ENCODE results near the gene CHADL. TPM values are rescaled to one million over a fixed set of nuclear protein-coding genes. Genes with fewer than 3 reads are reported as not detected.

The CHADL gene
- total RNA-seq, 2 experiments from 2014 or later = 0.17 to 0.35 TPM

- peak overlapping the region; percentile 58 for H3K4me3 Mint-ChIP-seq
- no peak overlapping the region for H3K27ac Mint-ChIP-seq
- peak; percentile 87 for DNase-seq
- H3K36me3 Mint-ChIP-seq (ENCODE audit: low read depth) = no peaks in the 10 kb centered on the region
- H3K9me3 Mint-ChIP-seq = no peaks in the 10 kb centered on the region
- ChIA-PET CTCF (interaction anchor here (0.6 to 2.6 kb wide), 35 partner anchors 9 to 710 kb away, joined by 3 to 38 read pairs (median 4); partner anchors contain the start of genes EP300, RANGAP1 and RBX1), POLR2A (interaction anchor here (0.6 to 1.3 kb wide), 3 partner anchors 11 to 315 kb away, joined by 3 to 7 read pairs (median 3); no protein-coding TSS in a partner anchor)
- peaks cover 2% of the 10 kb centered on the region for H3K27me3 Mint-ChIP-seq
- peaks cover 6% of the 10 kb centered on the region for H3K4me1 Mint-ChIP-seq
Measured at GRCh38 chr22:41237707-41238569, 2.8 kb downstream of the CHADL start.

GRCh38 chr22:41237036-41237706 is 3.6 kb downstream of the CHADL start:
- ChIA-PET CTCF (interaction anchor here (0.6 to 2.6 kb wide), 34 partner anchors 10 to 709 kb away, joined by 3 to 38 read pairs (median 4); partner anchors contain the start of genes EP300, RANGAP1 and RBX1), POLR2A (interaction anchor here (0.6 to 1.3 kb wide), 4 partner anchors 11 to 314 kb away, joined by 3 to 7 read pairs (median 4); no protein-coding TSS in a partner anchor)
- H3K4me3 Mint-ChIP-seq = peak overlapping the region; percentile 58
- H3K9me3 Mint-ChIP-seq = no peaks in the 10 kb centered on the region
- no peak overlapping the region for H3K27ac Mint-ChIP-seq
- peaks cover 2% of the 10 kb centered on the region for H3K27me3 Mint-ChIP-seq
- H3K4me1 Mint-ChIP-seq = peaks cover 6% of the 10 kb centered on the region
- DNase-seq = no peak
- H3K36me3 Mint-ChIP-seq (ENCODE audit: low read depth) = no peaks in the 10 kb centered on the region

GRCh38 chr22:41234815-41235695 is 5.7 kb downstream of the CHADL start:
- peaks cover 6% of the 10 kb centered on the region for H3K4me1 Mint-ChIP-seq
- peaks cover 2% of the 10 kb centered on the region for H3K27me3 Mint-ChIP-seq
- DNase-seq = no peak
- H3K36me3 Mint-ChIP-seq (ENCODE audit: low read depth) = peaks cover 4% of the 10 kb centered on the region
- no peak overlapping the region for H3K27ac Mint-ChIP-seq
- CTCF ChIA-PET = interaction anchor here (0.6 to 1.6 kb wide), 3 partner anchors 312 to 314 kb away, joined by 3 to 4 read pairs (median 3); no protein-coding TSS in a partner anchor
- H3K4me3 Mint-ChIP-seq = no peak overlapping the region
- no peaks in the 10 kb centered on the region for H3K9me3 Mint-ChIP-seq
- POLR2A ChIA-PET = no interaction called here

GRCh38 chr22:41231369-41231768 is 9.4 kb downstream of the CHADL start:
- Mint-ChIP-seq H3K36me3 (ENCODE audit: low read depth) (peaks cover 8% of the 10 kb centered on the region), H3K9me3 (no peaks in the 10 kb centered on the region), H3K27me3 (no peaks in the 10 kb centered on the region), H3K4me1 (no peaks in the 10 kb centered on the region), H3K27ac (no peak overlapping the region), H3K4me3 (no peak overlapping the region)
- POLR2A ChIA-PET = no interaction called here
- DNase-seq = no peak
- CTCF ChIA-PET = interaction anchor here (2.2 kb wide), 1 partner anchor 14 kb away, joined by 5 read pairs; no protein-coding TSS in a partner anchor

GRCh38 chr22:41230401-41230785 is 10.3 kb downstream of the CHADL start:
- H3K4me3 Mint-ChIP-seq = no peak overlapping the region
- H3K4me1 Mint-ChIP-seq = no peaks in the 10 kb centered on the region
- POLR2A ChIA-PET = no interaction called here
- no peak for DNase-seq
- CTCF ChIA-PET = interaction anchor here (2.2 kb wide), 1 partner anchor 13 kb away, joined by 5 read pairs; no protein-coding TSS in a partner anchor
- H3K27me3 Mint-ChIP-seq = no peaks in the 10 kb centered on the region
- no peak overlapping the region for H3K27ac Mint-ChIP-seq
- no peaks in the 10 kb centered on the region for H3K9me3 Mint-ChIP-seq
- peaks cover 8% of the 10 kb centered on the region for H3K36me3 Mint-ChIP-seq (ENCODE audit: low read depth)

- Mint-ChIP-seq H3K4me1 (no peaks in the 10 kb centered on the region), H3K9me3 (no peaks in the 10 kb centered on the region), H3K27ac (no peak overlapping the region), H3K36me3 (ENCODE audit: low read depth) (peaks cover 8% of the 10 kb centered on the region), H3K4me3 (no peak overlapping the region), H3K27me3 (no peaks in the 10 kb centered on the region)
- ChIA-PET CTCF (interaction anchor here (0.9 to 2.2 kb wide), 2 partner anchors 8 to 12 kb away, joined by 3 to 5 read pairs; no protein-coding TSS in a partner anchor), POLR2A (no interaction called here)
- DNase-seq = no peak
Measured at GRCh38 chr22:41229730-41230400, 10.9 kb downstream of the CHADL start.

- H3K9me3 Mint-ChIP-seq = no peaks in the 10 kb centered on the region
- H3K27ac Mint-ChIP-seq = no peak overlapping the region
- no peaks in the 10 kb centered on the region for H3K4me1 Mint-ChIP-seq
- peaks cover 8% of the 10 kb centered on the region for H3K36me3 Mint-ChIP-seq (ENCODE audit: low read depth)
- DNase-seq = no peak
- H3K4me3 Mint-ChIP-seq = no peak overlapping the region
- no peaks in the 10 kb centered on the region for H3K27me3 Mint-ChIP-seq
- CTCF ChIA-PET = interaction anchor here (0.9 kb wide), 1 partner anchor 9 kb away, joined by 3 read pairs; no protein-coding TSS in a partner anchor
- POLR2A ChIA-PET = no interaction called here
Measured at GRCh38 chr22:41229215-41229614, 11.5 kb downstream of the CHADL start.

GRCh38 chr22:41226723-41227655 is 13.7 kb downstream of the CHADL start:
- Mint-ChIP-seq H3K27ac (no peak overlapping the region), H3K4me1 (no peaks in the 10 kb centered on the region), H3K4me3 (no peak overlapping the region), H3K9me3 (no peaks in the 10 kb centered on the region), H3K27me3 (no peaks in the 10 kb centered on the region), H3K36me3 (ENCODE audit: low read depth) (peaks cover 12% of the 10 kb centered on the region)
- ChIA-PET CTCF (interaction anchor here (0.5 to 2.3 kb wide), 4 partner anchors 11 to 332 kb away, joined by 3 to 17 read pairs (median 3); no protein-coding TSS in a partner anchor), POLR2A (interaction anchor here (0.7 kb wide), 1 partner anchor 11 kb away, joined by 3 read pairs; no protein-coding TSS in a partner anchor)
- no peak for DNase-seq

GRCh38 chr22:41223535-41223934 is 17.2 kb downstream of the CHADL start:
- Mint-ChIP-seq H3K27ac (no peak overlapping the region), H3K36me3 (ENCODE audit: low read depth) (peaks cover 20% of the 10 kb centered on the region), H3K4me3 (no peak overlapping the region), H3K4me1 (peaks cover 2% of the 10 kb centered on the region), H3K27me3 (no peaks in the 10 kb centered on the region), H3K9me3 (no peaks in the 10 kb centered on the region)
- POLR2A ChIA-PET = no interaction called here
- CTCF ChIA-PET = interaction anchor here (0.5 to 3.0 kb wide), 3 partner anchors 10 to 16 kb away, joined by 3 to 13 read pairs (median 4); no protein-coding TSS in a partner anchor
- DNase-seq = no peak

GRCh38 chr22:41222846-41223507 is 17.8 kb downstream of the CHADL start:
- Mint-ChIP-seq H3K36me3 (ENCODE audit: low read depth) (peaks cover 20% of the 10 kb centered on the region), H3K4me3 (no peak overlapping the region), H3K9me3 (no peaks in the 10 kb centered on the region), H3K27ac (no peak overlapping the region), H3K4me1 (peaks cover 6% of the 10 kb centered on the region), H3K27me3 (no peaks in the 10 kb centered on the region)
- DNase-seq = no peak
- ChIA-PET CTCF (interaction anchor here (0.5 to 3.0 kb wide), 4 partner anchors 11 to 352 kb away, joined by 3 to 13 read pairs (median 4); no protein-coding TSS in a partner anchor), POLR2A (no interaction called here)
